B cell (primary cell): ENCODE measurements around the gene GSTM5. TPM values are rescaled to one million over a fixed set of nuclear protein-coding genes. Genes with fewer than 3 reads are reported as not detected.
"Not testable (repeated sequence)": the region's sequence is repeated elsewhere in the genome, so short reads cannot be mapped to it uniquely, and the experiment has no call there.

Experiments used
- ATAC-seq: fragments of 200-7000 bp; cut with Tn5 transposase; one replicate; pipeline ENCODE4 v1.10.0; 2021; ENCODE audit warnings: low read depth, mild to moderate bottlenecking, moderate number of reproducible peaks, moderate library complexity
- CTCF ChIA-PET: fragments of 350-600 bp; sonication (Branson Sonifier 250); formaldehyde crosslinking; loops from one replicate; lab custom pipeline; 2021; ENCODE audit warnings: antibody characterized with exemption, inconsistent platforms; lab: Charles Lee
- POLR2A ChIA-PET: fragments of 350-600 bp; sonication (Branson Sonifier 250); formaldehyde crosslinking; loops from one replicate; lab custom pipeline; 2021; ENCODE audit warnings: antibody characterized with exemption; lab: Charles Lee
- DNase-seq: peaks from one replicate; pipeline ENCODE4 v3.0.0; 2013
- H2AFZ ChIP-seq: 2 replicates; pipeline ENCODE4 v1.6.1; 2012; ENCODE audit warnings: mild to moderate bottlenecking, low read depth, low read length; ENCODE audit not compliant: insufficient read depth, poor library complexity, severe bottlenecking
- H3K27ac ChIP-seq, 2 donors: 1 replicate in 1 of 2; 2 replicates in 1 of 2; pipeline ENCODE4 v1.5.1; 2012 to 2013; ENCODE audit warnings: low read length in 2 of 2, mild to moderate bottlenecking in 2 of 2, moderate library complexity in 1 of 2
- H3K27me3 ChIP-seq, 4 experiments: fragments of 200-600 bp in 1 of 4; sonication (generic) in 1 of 4; replicated peaks in 1 of 4; 1 replicate in 2 of 4; 2 replicates in 2 of 4; pipeline versions ENCODE4 v1.6.1 to v1.7.0; 2013 to 2016; ENCODE audit warnings: low read length in 3 of 4, mild to moderate bottlenecking in 2 of 4, mixed read lengths in 1 of 4, moderate library complexity in 1 of 4; ENCODE audit not compliant: insufficient read depth in 4 of 4, control insufficient read depth in 3 of 4; ENCODE audit errors: control extremely low read depth in 1 of 4
- H3K36me3 ChIP-seq, 2 experiments: replicated peaks in 1 of 2; 1 replicate in 1 of 2; 2 replicates in 1 of 2; pipeline versions ENCODE4 v1.6.1 to v1.7.1; 2013; ENCODE audit warnings: low read length in 1 of 2; ENCODE audit not compliant: insufficient read depth in 2 of 2, control insufficient read depth in 1 of 2; ENCODE audit errors: control extremely low read depth in 1 of 2, extremely low read depth in 1 of 2
- H3K4me1 ChIP-seq, 2 donors: fragments of 200-600 bp in 1 of 2; sonication (generic) in 1 of 2; 1 replicate in 1 of 2; 2 replicates in 1 of 2; pipeline versions ENCODE4 v1.5.1 to v1.6.1; 2013 to 2017; ENCODE audit warnings: low read length in 2 of 2; ENCODE audit not compliant: control insufficient read depth in 2 of 2, insufficient read depth in 2 of 2
- H3K4me2 ChIP-seq: replicated peaks from 2 replicates; pipeline ENCODE3; 2012; ENCODE audit warnings: mild to moderate bottlenecking, low read depth, low read length; ENCODE audit not compliant: poor library complexity, severe bottlenecking
- H3K4me3 ChIP-seq, 5 experiments: fragments of 200-600 bp in 1 of 5; sonication (generic) in 1 of 5; 1 replicate in 3 of 5; 2 replicates in 2 of 5; pipeline versions ENCODE4 v1.5.1 to v1.7.0; 2011 to 2016; ENCODE audit warnings: low read length in 4 of 5, mild to moderate bottlenecking in 4 of 5, low read depth in 2 of 5, control low read depth in 1 of 5, moderate library complexity in 1 of 5; ENCODE audit not compliant: insufficient read depth in 1 of 5; ENCODE audit errors: control extremely low read depth in 1 of 5, extremely low read depth in 1 of 5
- H3K79me2 ChIP-seq: fragments of 200-600 bp; sonication (generic); one replicate; pipeline ENCODE4 v1.6.0; 2016; ENCODE audit warnings: low read length; ENCODE audit not compliant: control insufficient read depth, insufficient read depth
- H3K9ac ChIP-seq: fragments of 200-600 bp; sonication (generic); 2 replicates; pipeline ENCODE4 v1.6.1; 2017; ENCODE audit warnings: mild to moderate bottlenecking, low read length, moderate library complexity
- H3K9me3 ChIP-seq, 3 donors: one replicate each; pipeline versions ENCODE4 v1.6.1 to v1.7.1; 2013; ENCODE audit warnings: low read length in 2 of 3; ENCODE audit not compliant: control insufficient read depth in 2 of 3, insufficient read depth in 1 of 3; ENCODE audit errors: control extremely low read depth in 1 of 3
- H4K20me1 ChIP-seq: 2 replicates; pipeline ENCODE4 v1.6.0; 2012; ENCODE audit warnings: mild to moderate bottlenecking, low read length; ENCODE audit not compliant: insufficient read depth, control insufficient read depth, poor library complexity, severe bottlenecking
- H3K27ac Mint-ChIP-seq: one replicate; pipeline ENCODE4 v1.8.0; 2021; ENCODE audit warnings: mixed read lengths
- H3K27me3 Mint-ChIP-seq: one replicate; pipeline ENCODE4 v1.8.0; 2021; ENCODE audit warnings: mixed read lengths
- H3K4me1 Mint-ChIP-seq: one replicate; pipeline ENCODE4 v1.8.0; 2021; ENCODE audit warnings: mixed read lengths
- H3K4me3 Mint-ChIP-seq: one replicate; pipeline ENCODE4 v1.8.0; 2021; ENCODE audit warnings: mixed read lengths
- H3K9me3 Mint-ChIP-seq: one replicate; pipeline ENCODE4 v1.8.0; 2022; ENCODE audit warnings: mixed read lengths; ENCODE audit not compliant: insufficient read depth
- EZH2 ChIP-seq: IDR thresholded peaks from 2 replicates; pipeline ENCODE4 v1.6.1; 2012; ENCODE audit warnings: borderline replicate concordance, low read depth, mild to moderate bottlenecking, moderate library complexity, low read length; ENCODE audit not compliant: insufficient read depth, poor library complexity, severe bottlenecking
- WGBS: methylation state at CpG from one replicate; pipeline ENCODE4 v1.1.5; 2013; ENCODE audit warnings: missing lambda C conversion rate; ENCODE audit not compliant: insufficient coverage; 5-methylcytosine and 5-hydroxymethylcytosine counted together
- intact Hi-C: fragments of 100-400 bp; cut with micrococcal nuclease; formaldehyde crosslinking; loops from one replicate; pipeline ENCODE4 v1.10.0; 2022
- polyA plus RNA-seq: library from polyadenylated mRNA; depleted of rRNA; stranded (reverse); fragments of >200 nt; gene quantifications from 2 replicates; pipeline ENCODE4 v1.2.3, GENCODE V29; 2012
- total RNA-seq, 2 donors: library from RNA; stranded (reverse); fragments of 120-200 nt in 1 of 2; gene quantifications; 1 replicate in 1 of 2; 2 replicates in 1 of 2; pipeline versions ENCODE4 v1.2.3 to v1.2.4, GENCODE V29; 2013 to 2022
- TF ChIP-seq, protein P1 (sequence below): fragments of 200-600 bp; IDR thresholded peaks from one replicate; pipeline ENCODE4 v1.8.0; 2022; ENCODE audit warnings: antibody characterized with exemption, mild to moderate bottlenecking

The GSTM5 gene
- total and polyA plus RNA-seq, 2 donors (not counting 1 experiment from before 2014, with no cell fraction given), result 0.07 TPM; not detected in 1

DNA sequence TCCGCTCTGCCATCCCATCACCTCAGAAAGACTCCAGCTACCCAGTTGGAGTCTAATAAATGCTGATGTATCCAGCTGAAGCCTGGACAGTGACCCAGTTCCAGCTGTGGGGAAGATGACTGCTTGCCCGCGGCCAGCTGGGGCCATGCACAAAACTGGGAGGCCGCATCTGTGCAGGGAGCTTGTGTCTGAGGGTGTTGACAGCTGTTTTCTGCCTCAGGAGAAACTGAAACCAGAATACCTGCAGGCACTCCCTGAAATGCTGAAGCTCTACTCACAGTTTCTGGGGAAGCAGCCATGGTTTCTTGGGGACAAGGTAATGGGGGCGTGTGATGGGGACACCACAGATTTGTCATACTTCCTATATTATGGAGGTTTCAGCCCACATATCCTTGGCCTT, 41.0 kb upstream of the GSTM5 start:
- POLR2A ChIA-PET, result no interaction called here
- Mint-ChIP-seq H3K27me3 (no peaks in the 10 kb centered on the region), H3K4me1 (peaks cover 16% of the 10 kb centered on the region), H3K9me3 (no peaks in the 10 kb centered on the region), H3K4me3 (no peak overlapping the region), H3K27ac (no peak overlapping the region)
- Histone ChIP-seq H3K4me3 (no peak overlapping the region), H3K79me2 (no peaks in the 10 kb centered on the region), H3K27ac (no peak overlapping the region), H3K4me1 (peaks cover 4 to 14% of the 10 kb centered on the region in 2 donors), H2AFZ (no peak overlapping the region), H3K4me2 (no peak overlapping the region), H4K20me1 (no peaks in the 10 kb centered on the region), H3K9me3 (no peaks in the 10 kb centered on the region), H3K9ac (no peak overlapping the region), H3K27me3 (no peaks in the 10 kb centered on the region), H3K36me3 (no peaks in the 10 kb centered on the region)
- CTCF ChIA-PET, result interaction anchor here (0.7 to 1.9 kb wide), 2 partner anchors 30 to 377 kb away, joined by 4 to 5 read pairs; no protein-coding TSS in a partner anchor
- ATAC-seq (no peak), DNase-seq (no peak)
- intact Hi-C loops, result no loop called here
- no peak for TF ChIP-seq EZH2
- TF ChIP-seq, protein P1, sequence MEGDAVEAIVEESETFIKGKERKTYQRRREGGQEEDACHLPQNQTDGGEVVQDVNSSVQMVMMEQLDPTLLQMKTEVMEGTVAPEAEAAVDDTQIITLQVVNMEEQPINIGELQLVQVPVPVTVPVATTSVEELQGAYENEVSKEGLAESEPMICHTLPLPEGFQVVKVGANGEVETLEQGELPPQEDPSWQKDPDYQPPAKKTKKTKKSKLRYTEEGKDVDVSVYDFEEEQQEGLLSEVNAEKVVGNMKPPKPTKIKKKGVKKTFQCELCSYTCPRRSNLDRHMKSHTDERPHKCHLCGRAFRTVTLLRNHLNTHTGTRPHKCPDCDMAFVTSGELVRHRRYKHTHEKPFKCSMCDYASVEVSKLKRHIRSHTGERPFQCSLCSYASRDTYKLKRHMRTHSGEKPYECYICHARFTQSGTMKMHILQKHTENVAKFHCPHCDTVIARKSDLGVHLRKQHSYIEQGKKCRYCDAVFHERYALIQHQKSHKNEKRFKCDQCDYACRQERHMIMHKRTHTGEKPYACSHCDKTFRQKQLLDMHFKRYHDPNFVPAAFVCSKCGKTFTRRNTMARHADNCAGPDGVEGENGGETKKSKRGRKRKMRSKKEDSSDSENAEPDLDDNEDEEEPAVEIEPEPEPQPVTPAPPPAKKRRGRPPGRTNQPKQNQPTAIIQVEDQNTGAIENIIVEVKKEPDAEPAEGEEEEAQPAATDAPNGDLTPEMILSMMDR, result no peak
- 86% methylated on average over 4 of the region's 5 CpGs for WGBS

DNA sequence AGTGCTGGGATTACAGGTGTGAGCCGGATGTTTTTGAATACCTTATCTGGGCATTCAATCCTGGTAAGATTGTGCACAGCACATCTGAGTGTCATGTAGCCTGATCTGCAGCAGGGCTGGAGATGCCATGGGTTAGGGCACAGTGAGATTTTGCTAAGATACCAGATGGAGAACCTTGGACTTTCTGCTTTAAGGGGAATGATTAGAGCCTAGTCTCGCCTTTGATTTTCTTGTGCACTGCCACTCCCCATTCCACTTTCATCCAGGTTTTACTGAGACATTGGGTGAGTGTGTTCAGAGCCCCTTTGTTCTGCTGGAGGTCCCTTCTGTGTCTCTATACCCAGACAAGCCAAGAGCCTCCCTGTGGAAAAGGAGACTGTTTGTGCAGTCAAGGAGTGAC, 38.2 kb upstream of the GSTM5 start:
- H3K27me3 Mint-ChIP-seq, H3K9me3 Mint-ChIP-seq, DNase-seq, POLR2A ChIA-PET, H3K4me3 Mint-ChIP-seq, H3K27ac ChIP-seq, H3K4me3 ChIP-seq, H3K4me1 Mint-ChIP-seq, H3K9me3 ChIP-seq, CTCF ChIA-PET, intact Hi-C loops, H4K20me1 ChIP-seq, H2AFZ ChIP-seq, H3K36me3 ChIP-seq, ATAC-seq, H3K79me2 ChIP-seq, H3K4me2 ChIP-seq, H3K27me3 ChIP-seq, H3K9ac ChIP-seq, H3K27ac Mint-ChIP-seq, H3K4me1 ChIP-seq: not testable (repeated sequence)
- WGBS, result 93% methylated on average over 1 of the region's 2 CpGs

DNA sequence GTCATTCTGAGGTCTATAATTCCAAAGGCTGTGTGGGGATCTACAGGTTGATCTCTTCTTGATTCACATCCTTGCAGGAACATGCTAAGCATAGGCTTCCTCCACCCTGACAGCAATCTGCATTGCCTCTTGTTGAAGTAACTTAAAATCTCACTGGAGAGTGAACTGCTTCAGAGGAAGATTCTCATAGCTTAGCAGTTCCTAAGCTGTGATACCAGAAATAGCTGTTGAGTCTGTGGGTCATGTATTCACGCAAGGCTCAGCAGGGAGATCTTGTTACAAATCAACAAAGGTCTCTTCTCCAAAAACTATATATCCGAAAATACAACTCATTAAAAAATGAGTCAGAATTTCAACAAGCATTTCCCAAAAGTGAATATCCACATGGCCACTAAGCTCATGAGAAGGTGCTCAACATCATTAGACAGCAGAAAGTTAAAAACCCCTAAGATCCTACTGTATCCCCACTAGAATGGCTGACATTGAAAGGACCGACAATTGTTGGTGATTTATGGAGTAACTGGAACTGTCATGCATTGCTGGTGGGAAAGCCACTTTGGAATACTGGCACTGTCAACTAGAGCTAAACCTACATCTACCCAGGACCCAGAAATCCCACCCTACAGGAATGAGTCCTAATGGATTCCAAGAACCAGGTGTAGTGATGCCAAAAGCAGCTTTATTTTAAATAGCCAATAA, 35.2 kb upstream of the GSTM5 start:
- H3K4me3 ChIP-seq, H3K9me3 ChIP-seq, H3K9ac ChIP-seq, CTCF ChIA-PET, H3K4me3 Mint-ChIP-seq, H3K36me3 ChIP-seq, H3K79me2 ChIP-seq, H3K27ac Mint-ChIP-seq, H3K4me1 ChIP-seq, H3K4me2 ChIP-seq, ATAC-seq, intact Hi-C loops, H3K27me3 ChIP-seq, H3K27ac ChIP-seq, H3K9me3 Mint-ChIP-seq, H4K20me1 ChIP-seq, DNase-seq, POLR2A ChIA-PET, H3K27me3 Mint-ChIP-seq, H2AFZ ChIP-seq, H3K4me1 Mint-ChIP-seq: not testable (repeated sequence)
- 100% methylated on average over 2 of the region's 3 CpGs for WGBS
